ENCODE data around the gene GAS2. TPM values are rescaled to one million over a fixed set of nuclear protein-coding genes. Genes with fewer than 3 reads are reported as not detected.
A peak's percentile ranks its signal among the peaks of the same experiment; 100 is the strongest.

Gene GAS2
- total RNA-seq (10 to 100 TPM in 7 of 9 donors, 1 to 10 TPM in 2; 9.0 to 23.0 (median 13.1) TPM), polyA plus RNA-seq (1 to 10 TPM; 2.7 to 5.0 TPM)
- long read RNA-seq, donor 1, partial matches to known transcripts = 0 of 7 reads
- long read RNA-seq, donor 1, other reads (novel, unspliced or antisense) = 4 of 7 reads
- long read RNA-seq, donor 2, partial matches to known transcripts = 1 of 9 reads
- long read RNA-seq, donor 2, other reads (novel, unspliced or antisense) = 2 of 9 reads
- long read RNA-seq, donor 3, partial matches to known transcripts = 1 of 5 reads
- long read RNA-seq, donor 3, other reads (novel, unspliced or antisense) = 3 of 5 reads

DNA sequence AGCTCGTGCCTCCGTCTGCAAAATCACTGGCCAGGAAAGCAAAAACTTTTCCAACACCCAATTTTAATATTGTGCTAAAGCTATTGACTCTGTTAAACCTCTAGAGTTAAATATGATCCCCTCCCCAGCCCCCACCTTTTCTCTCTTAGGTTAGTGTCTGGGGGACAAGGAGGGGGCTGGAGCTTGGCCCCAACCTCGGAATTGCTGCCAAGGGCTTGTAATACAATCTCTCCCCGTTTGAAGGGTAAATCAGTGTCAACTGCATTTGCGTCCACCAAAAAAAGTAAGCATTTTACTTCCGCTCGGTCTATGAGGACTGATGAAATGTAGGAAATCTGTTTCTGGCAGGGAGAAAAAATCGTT, at the start of gene GAS2:
Gene GAS2, plus strand, starts transcription at position 287 of the 363 bp plus-strand sequence. CDS start 8,259 bp downstream, outside the sequence.
- no peak for TF ChIP-seq POLR2A (IDR thresholded peaks at IDR 0.05)
- TF ChIP-seq CTCF (IDR thresholded peaks at IDR 0.05) = no peak
- Histone ChIP-seq H3K27ac (peak within 1 kb of the TSS; percentile 63 to 91 (median 79)), H3K36me3 (no peaks in the 10 kb centered on the region), H3K4me3 (peak within 1 kb of the TSS; percentile 32 to 66 (median 58)), H3K27me3 (peaks cover 0 to 32% (median 0%) of the 10 kb centered on the region in 9 donors), H3K4me1 (peaks cover 0 to 10% (median 0%) of the 10 kb centered on the region in 12 donors), H3K9me3 (no peaks in the 10 kb centered on the region)
- intact Hi-C loops (cut with DNase I) = loop anchor here in 4 of 10 donors (5.0 to 10.0 kb wide), 3 partner anchors 39 to 61 kb away; partner anchors contain the start of gene FANCF (in 1 of the 4)
- 3 to 7% (median 5%) methylated on average over 8 of the region's 8 CpGs for WGBS, 4 donors
- peak; percentile 19 to 60 (median 43) for ATAC-seq
- peak in 1 of 5 donors; percentile 29 for DNase-seq

- WGBS, 4 donors = 83 to 93% (median 89%) methylated on average over 2 to 5 of the region's 5 CpGs
- Histone ChIP-seq H3K27ac (no peak overlapping the region), H3K4me3 (no peak overlapping the region), H3K9me3 (peaks cover 0 to 4% (median 0%) of the 10 kb centered on the region in 12 donors), H3K4me1 (no peaks in the 10 kb centered on the region), H3K36me3 (no peaks in the 10 kb centered on the region), H3K27me3 (no peaks in the 10 kb centered on the region)
- intact Hi-C loops (cut with DNase I) = no loop called here
- ATAC-seq (no peak), DNase-seq (no peak)
- TF ChIP-seq CTCF (IDR thresholded peaks at IDR 0.05) = no peak
- no peak for TF ChIP-seq POLR2A (IDR thresholded peaks at IDR 0.05)
Observed at GRCh38 chr11:22617868-22618267, 48.5 kb upstream of the GAS2 start.

DNA sequence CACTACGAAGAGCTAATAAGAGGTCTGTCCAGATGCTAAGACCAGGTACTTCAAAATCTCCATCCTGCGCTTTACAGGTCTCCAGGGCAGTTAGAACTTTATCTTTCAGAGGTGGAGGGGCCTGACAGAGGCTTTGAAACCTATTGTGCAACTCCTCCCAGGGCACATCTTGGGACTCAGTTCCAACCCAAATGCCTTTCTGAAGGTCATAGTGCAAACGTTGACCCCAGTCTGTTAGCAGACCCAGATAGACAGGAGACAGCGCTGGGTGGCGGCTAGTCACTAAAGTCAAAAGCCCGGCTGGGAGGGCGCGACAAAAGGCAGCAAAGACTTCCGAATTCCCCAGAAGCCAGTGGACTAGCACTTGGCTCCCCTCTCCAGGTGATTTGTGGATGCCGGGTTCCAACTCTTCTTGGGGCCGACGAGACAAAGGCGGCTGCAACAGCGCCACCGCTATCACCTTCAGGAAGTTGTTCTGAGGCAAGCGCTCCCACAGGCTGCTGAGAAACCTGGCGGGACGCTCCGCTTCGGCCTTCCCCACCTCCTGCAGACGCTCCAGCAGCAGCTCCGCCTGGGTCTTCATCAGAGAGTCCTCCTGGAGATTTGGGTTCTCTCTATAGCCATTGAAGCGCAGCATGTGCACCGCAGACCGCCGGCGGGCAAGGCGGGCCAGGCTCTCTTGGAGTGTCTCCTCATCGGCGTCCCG, 41.5 kb upstream of the GAS2 start:
- Histone ChIP-seq H3K4me3 (peak overlapping the region; percentile 59 to 95 (median 80)), H3K36me3 (no peaks in the 10 kb centered on the region), H3K4me1 (peaks cover 0 to 19% (median 12%) of the 10 kb centered on the region in 12 donors), H3K27ac (peak overlapping the region; percentile 59 to 97 (median 89)), H3K9me3 (no peaks in the 10 kb centered on the region), H3K27me3 (no peaks in the 10 kb centered on the region)
- intact Hi-C loops (cut with DNase I) = loop anchor here in 5 of 10 donors (5.0 to 10.0 kb wide), 7 partner anchors 42 to 293 kb away; partner anchors contain the start of genes SVIP (in 2 of the 5) and GAS2 (in 1 of the 5)
- DNase-seq (peak in 4 of 5 donors; percentile 49 to 72 (median 66)), ATAC-seq (peak; percentile 75 to 83 (median 80))
- 3 to 26% (median 6%) methylated on average over 4 to 31 of the region's 31 CpGs for WGBS, 4 donors
- TF ChIP-seq POLR2A (IDR thresholded peaks at IDR 0.05) = no peak
- peak in 7 of 12 donors; percentile 19 to 55 (median 47) for TF ChIP-seq CTCF (IDR thresholded peaks at IDR 0.05)
